Dedifferentiated amniotic fluid mesenchymal stem cell (primary cell): Measurements from ENCODE around the gene CNPY2.
"Not testable (repeated sequence)": the region's sequence is repeated elsewhere in the genome, so short reads cannot be mapped to it uniquely, and the experiment has no call there.

Experiments used
- DNase-seq: peaks from one replicate; pipeline ENCODE4 v3.0.0-alpha.2; 2016; ENCODE audit errors: extremely low spot score

CNPY2 gene

GRCh38 chr12:56298828-56299227 is 17.0 kb downstream of the CNPY2 start:
- no peak for DNase-seq

- DNase-seq = no peak
Observed at GRCh38 chr12:56297400-56297799, 18.4 kb downstream of the CNPY2 start.

GRCh38 chr12:56296295-56296694 is 19.5 kb downstream of the CNPY2 start:
- DNase-seq = no peak

GRCh38 chr12:56293795-56294194 is 22.0 kb downstream of the CNPY2 start:
- no peak for DNase-seq

GRCh38 chr12:56288705-56289387 is 26.9 kb downstream of the CNPY2 start:
- no peak for DNase-seq

- DNase-seq = no peak
Observed at GRCh38 chr12:56286044-56286830, 29.6 kb downstream of the CNPY2 start.

GRCh38 chr12:56284263-56284662 is 31.5 kb downstream of the CNPY2 start:
- not testable (repeated sequence) for DNase-seq

- DNase-seq = no peak
Observed at GRCh38 chr12:56282579-56282978, 33.2 kb downstream of the CNPY2 start.

GRCh38 chr12:56282030-56282429 is 33.8 kb downstream of the CNPY2 start:
- no peak for DNase-seq

- no peak for DNase-seq
Observed at GRCh38 chr12:56280849-56281248, 34.9 kb downstream of the CNPY2 start.

GRCh38 chr12:56278905-56279304 is 36.9 kb downstream of the CNPY2 start:
- DNase-seq = no peak

GRCh38 chr12:56274299-56274698 is 41.5 kb downstream of the CNPY2 start:
- no peak for DNase-seq

- not testable (repeated sequence) for DNase-seq
Observed at GRCh38 chr12:56272468-56272867, 43.3 kb downstream of the CNPY2 start.

GRCh38 chr12:56271031-56271430 is 44.8 kb downstream of the CNPY2 start:
- no peak for DNase-seq

GRCh38 chr12:56267443-56268071 is 48.2 kb downstream of the CNPY2 start:
- no peak for DNase-seq

GRCh38 chr12:56266693-56267442 is 48.9 kb downstream of the CNPY2 start, which contains the start of gene COQ10A:
COQ10A (plus strand) TSS chr12:56266942; CDS start chr12:56267119, 177 bp downstream.
- peak; percentile 83 for DNase-seq

- not testable (repeated sequence) for DNase-seq
Observed at GRCh38 chr12:56266068-56266692, 49.6 kb downstream of the CNPY2 start.

GRCh38 chr12:56262955-56263354 is 52.8 kb downstream of the CNPY2 start:
- DNase-seq = not testable (repeated sequence)

GRCh38 chr12:56261503-56262232 is 54.1 kb downstream of the CNPY2 start:
- peak; percentile 57 for DNase-seq

GRCh38 chr12:56260921-56261320 is 54.9 kb downstream of the CNPY2 start:
- no peak for DNase-seq

- DNase-seq = no peak
Observed at GRCh38 chr12:56260380-56260779, 55.4 kb downstream of the CNPY2 start.
